GM18526 (cell line): ENCODE measurements around the gene PPP4C.

Source experiments
- POLR2A ChIP-seq: IDR thresholded peaks from 3 replicates; pipeline ENCODE4 v1.6.1; 2011; ENCODE audit not compliant: insufficient read length; ENCODE audit errors: extremely low read depth

Gene PPP4C

DNA sequence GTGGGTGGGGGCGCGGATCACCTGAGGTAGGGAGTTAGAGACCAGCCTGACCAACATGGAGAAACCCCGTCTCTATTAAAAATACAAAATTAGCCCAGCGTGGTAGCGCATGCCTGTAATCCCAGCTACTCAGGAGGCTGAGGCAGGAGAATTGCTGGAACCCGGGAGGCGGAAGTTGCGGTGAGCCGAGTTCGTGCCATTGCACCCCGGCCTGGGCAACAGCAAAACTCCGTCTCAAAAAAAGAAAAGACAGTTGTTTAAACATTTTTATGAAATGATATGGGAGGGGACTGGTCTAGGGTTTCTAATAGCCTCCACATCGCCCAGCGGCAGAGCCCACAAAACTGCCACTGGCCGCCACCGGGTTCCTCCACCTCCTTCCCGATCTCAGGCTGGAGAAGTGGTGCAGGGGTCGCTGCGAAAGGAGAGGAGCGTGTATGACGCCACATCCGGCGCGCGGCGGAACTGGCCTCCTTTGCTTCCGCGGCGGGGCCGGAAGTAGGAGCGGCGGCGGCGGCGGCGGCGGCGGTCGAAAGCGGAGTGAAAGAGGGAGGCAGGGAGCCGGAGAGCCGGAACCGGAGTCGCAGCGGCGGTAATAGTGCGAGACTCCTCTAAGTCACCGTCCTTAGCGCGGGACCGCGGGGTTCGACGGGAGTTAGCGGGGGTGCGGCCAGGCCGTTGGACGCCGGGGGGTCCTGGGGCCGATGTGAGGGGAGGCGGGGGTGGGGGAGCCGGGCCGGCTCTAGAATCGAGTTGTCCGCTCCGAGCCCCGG is at the start of gene PPP4C:
PPP4C (plus strand) TSS at position 492 of the 773 bp plus-strand sequence. CDS start 384 bp downstream, outside the sequence.
- TF ChIP-seq POLR2A = peak; percentile 95

DNA sequence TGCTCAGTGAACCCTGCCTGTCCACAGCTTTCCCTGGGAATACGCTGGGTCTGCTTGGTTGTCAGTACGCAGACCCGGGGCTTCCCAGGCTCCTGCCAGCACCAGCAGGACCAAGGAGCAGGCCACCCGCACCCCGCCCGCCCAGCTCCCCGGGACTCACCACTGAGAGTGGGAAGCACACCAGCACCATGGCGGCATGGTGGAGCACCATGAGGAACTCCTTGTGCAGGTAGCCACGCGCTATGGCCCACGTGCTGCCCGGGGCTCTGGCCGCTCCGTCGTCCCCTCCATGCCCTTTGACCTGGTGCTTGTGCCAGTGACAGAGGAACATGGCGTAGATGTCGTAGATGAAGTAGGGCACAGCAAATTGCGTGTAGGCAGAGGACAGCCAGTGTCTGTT is 49.3 kb upstream of the PPP4C start:
- no peak for TF ChIP-seq POLR2A

- no peak for TF ChIP-seq POLR2A
Measured at GRCh38 chr16:30027588-30028437, 48.0 kb upstream of the PPP4C start.

DNA sequence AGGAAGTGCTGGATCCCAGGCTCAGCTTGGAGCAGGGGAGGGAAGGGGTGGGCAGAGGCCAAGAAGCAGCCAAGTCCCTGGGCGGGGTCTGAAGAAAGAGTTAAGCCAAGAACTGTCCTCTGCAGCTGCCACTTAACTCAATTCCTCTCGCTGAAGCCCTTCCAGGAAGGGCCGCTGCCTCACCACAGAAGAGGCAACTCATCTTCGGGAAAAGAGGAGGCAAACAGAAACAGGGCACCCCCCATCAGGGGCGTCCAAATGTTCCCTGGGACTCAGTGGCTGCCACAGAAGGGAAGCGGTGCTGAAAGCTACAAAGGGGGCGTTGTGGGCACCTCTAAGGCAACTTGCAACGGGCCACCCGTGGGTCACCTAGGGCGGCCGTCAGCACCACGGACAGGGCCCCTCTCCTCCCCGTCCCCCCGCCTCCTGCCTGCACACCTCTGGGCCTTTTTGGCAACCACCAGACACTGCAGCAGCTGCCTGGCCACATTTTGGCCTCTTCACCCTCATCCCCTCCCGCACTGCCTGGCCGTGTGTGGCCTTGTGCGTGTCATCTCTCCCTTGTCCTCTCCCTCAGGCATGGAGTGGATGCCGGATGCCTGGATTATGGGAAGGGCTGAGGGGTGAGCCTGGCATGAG is 47.2 kb upstream of the PPP4C start:
- TF ChIP-seq POLR2A = no peak

DNA sequence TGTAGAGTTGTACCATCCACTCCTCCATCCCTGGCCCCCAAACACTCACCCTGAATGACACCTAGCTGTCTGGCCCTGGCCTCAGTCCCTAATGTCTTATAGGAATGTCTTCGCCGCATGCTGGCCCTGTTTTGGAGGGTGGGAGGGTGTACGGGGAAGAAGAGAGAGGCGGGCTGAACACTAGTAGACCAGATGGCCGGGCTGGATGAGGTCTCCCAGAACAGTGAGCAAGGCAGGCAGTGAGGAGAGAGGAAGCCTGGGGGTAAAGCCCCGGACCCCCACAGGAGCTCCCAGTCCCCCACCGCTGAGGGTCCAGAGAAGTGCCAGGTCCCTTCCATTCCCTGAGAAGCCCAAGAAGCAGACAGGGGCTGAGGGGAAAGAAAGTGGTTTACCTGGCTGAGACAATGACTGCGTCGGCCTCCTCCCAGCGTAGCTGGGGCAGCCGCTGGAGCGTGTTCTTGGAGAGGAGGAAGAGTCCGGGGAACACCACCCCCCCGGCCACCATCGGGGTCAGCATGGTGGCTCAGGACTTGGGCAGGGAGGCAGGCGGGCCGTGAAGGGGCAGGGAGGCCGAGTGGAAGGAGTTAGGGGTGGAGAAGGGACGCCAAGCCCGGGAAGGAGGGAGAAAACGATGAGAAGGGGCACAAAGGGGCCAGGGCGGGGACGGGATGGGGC is 45.6 kb upstream of the PPP4C start:
- no peak for TF ChIP-seq POLR2A

DNA sequence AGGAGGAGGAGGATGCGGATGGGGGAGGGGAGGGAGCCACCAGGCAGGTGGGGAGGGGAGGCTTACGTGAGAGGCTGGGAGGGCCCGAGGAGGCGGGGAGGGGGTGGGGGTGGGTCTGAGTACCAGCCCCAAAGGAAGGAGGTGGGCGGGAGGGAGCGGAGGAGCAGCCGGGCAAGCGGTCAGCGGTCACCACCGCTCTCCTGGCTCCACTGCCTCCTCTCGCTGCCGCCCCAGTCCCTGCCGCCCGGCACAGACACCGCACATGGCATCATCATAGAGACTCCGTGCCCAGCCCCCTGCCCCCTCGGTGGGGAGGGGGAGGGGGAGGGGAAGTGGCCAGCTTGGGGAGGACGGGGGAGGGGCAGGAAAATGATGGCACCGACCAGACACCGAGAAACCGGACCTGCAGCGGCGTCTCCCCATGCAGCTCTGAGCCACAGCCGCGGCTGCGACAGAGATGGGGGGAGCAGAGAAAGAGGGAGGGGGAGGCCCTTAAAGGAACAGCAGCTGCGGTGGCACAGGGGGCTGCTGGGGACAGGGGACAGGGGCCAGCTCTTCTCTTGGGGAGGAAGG is 44.9 kb upstream of the PPP4C start, which contains the start of gene TLCD3B:
TLCD3B (minus strand) TSS at position 431 of the 573 bp plus-strand sequence. CDS start 744 bp downstream, outside the sequence.
- no peak for TF ChIP-seq POLR2A

DNA sequence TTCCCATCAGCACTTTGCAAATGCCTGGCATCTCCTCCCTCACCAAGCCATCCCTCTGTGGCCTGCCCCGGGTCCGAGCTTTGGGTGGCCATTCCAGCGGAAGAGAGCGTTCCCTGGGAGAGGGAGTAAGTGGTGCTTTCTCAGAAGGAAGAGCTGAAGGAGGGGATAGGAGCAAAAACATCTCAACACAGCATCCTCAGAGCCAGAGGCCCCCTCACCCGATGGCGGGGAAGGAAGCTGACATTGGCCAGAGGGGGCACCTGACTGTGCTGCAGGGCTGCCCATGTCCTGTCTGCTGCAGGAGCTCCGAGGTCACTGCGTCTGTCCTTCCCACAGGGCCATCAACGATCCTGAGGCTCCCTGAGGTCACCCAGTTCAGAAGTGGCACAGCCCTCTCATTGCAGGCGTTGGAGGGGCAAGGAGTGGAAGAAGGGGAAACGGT is 44.3 kb upstream of the PPP4C start:
- no peak for TF ChIP-seq POLR2A

- TF ChIP-seq POLR2A = no peak
Measured at GRCh38 chr16:30032083-30032819, 43.5 kb upstream of the PPP4C start.

DNA sequence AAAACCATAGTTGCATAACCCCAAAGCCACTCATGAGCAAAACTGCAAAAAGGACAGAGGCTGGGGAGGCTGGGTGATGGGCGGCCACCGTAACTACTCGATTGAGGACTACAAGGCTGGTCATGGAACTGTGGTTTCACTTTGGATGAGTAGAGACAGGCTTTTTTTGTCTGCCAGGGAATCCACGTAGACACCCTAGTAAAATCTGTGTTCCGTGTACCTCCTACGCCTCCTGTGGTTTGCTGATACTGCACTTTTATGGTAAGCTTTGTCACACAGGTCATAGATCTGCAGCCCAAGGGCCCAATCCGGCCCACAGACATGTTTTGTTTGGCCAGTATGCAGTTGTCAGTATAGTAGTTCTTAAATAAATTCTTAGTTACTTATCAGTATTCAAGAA is 42.5 kb upstream of the PPP4C start:
- TF ChIP-seq POLR2A = no peak

GRCh38 chr16:30040221-30040620 is 35.6 kb upstream of the PPP4C start:
- TF ChIP-seq POLR2A = no peak

GRCh38 chr16:30041841-30042240 is 34.0 kb upstream of the PPP4C start:
- TF ChIP-seq POLR2A = no peak

GRCh38 chr16:30046178-30046577 is 29.6 kb upstream of the PPP4C start:
- no peak for TF ChIP-seq POLR2A

DNA sequence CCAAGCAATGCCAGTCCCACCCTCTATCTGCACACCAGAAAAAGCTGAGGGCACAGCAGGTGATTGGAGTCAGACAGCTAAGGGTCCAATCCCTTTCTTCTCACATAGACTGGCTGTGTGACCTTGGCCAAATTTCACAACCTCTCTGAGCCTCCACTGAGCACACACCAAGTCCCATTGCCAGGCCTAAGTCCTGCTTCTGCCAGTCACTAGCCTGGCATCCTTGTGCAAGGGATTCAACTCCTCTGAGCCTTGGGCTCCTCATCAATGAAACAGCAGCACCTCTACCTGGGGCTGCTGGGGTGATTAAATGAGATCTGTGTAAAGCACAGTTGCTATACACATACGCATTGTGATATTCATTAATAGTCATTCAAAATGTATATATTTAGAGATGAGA is 29.2 kb upstream of the PPP4C start:
- no peak for TF ChIP-seq POLR2A

DNA sequence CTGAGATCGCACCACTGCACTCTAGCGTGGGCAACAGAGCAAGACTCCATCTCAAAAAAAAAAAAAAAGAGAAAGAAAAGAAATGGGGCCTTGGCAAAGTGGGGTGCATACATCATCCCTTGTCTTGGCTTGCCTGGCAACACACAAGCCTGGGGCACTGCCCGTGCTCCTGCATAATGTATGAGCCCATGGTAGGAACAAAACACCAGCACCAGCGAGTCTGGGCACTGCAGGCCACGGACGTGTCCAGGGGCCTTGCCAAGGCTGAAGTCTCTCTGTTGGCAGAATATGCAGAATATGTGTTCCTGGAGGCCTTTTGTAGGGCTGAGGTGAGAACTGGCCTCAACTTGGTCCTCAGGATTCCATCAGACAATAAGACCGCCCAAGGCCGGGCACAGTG is 25.9 kb upstream of the PPP4C start:
- no peak for TF ChIP-seq POLR2A
